Osteocyte (in vitro differentiated cells): ENCODE results near the gene FARS2. TPM values are rescaled to one million over a fixed set of nuclear protein-coding genes. Genes with fewer than 3 reads are reported as not detected.

Source experiments
- DNase-seq: peaks from one replicate; pipeline ENCODE4 v3.0.0; 2021; ENCODE audit warnings: mixed read lengths; ENCODE audit not compliant: unreplicated experiment; ENCODE audit errors: extremely low spot score
- H3K27ac Mint-ChIP-seq: one replicate; pipeline ENCODE4 v1.8.0; 2021; ENCODE audit warnings: mild to moderate bottlenecking, mixed read lengths; ENCODE audit not compliant: unreplicated experiment
- H3K27me3 Mint-ChIP-seq: one replicate; pipeline ENCODE4 v1.8.0; 2021; ENCODE audit warnings: mixed read lengths; ENCODE audit not compliant: unreplicated experiment
- H3K36me3 Mint-ChIP-seq: one replicate; pipeline ENCODE4 v1.8.0; 2021; ENCODE audit warnings: mixed read lengths; ENCODE audit not compliant: unreplicated experiment
- H3K4me1 Mint-ChIP-seq: one replicate; pipeline ENCODE4 v1.8.0; 2021; ENCODE audit warnings: mixed read lengths; ENCODE audit not compliant: unreplicated experiment
- H3K4me3 Mint-ChIP-seq: one replicate; pipeline ENCODE4 v1.8.0; 2021; ENCODE audit warnings: mild to moderate bottlenecking, moderate library complexity, mixed read lengths; ENCODE audit not compliant: unreplicated experiment
- H3K9me3 Mint-ChIP-seq: one replicate; pipeline ENCODE4 v1.8.0; 2021; ENCODE audit warnings: mixed read lengths; ENCODE audit not compliant: unreplicated experiment
- total RNA-seq: library from RNA; stranded (reverse); gene quantifications from 2 replicates; pipeline ENCODE4 v1.2.1, GENCODE V29; 2021
- TF ChIP-seq, protein P1 (sequence below): fragments of 200-600 bp; sonication (generic); IDR thresholded peaks from 2 replicates; pipeline ENCODE4 v1.5.0; 2021; ENCODE audit warnings: antibody characterized with exemption, mild to moderate bottlenecking, moderate library complexity

The FARS2 gene
- total RNA-seq, 1 donor from 2014 or later, result 17.4 TPM

DNA sequence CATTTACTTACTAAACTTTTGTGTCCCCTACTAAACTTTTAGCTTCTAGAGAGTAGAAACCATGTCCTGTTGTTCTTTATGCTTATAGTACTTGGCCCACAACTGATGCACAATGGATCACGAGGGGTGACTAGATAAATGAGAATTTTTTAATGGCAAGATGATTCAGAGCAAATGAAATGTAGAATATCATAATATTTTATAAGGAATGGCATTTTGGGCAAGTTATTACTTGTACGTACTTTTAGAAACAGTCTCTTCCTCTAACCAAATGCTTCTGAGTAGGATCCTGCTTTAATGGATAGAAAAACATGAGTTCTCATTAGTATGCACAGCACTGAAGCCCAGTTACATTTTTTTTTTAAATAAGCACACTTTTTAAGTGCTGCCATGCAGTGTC, 409.1 kb downstream of the FARS2 start:
- no peaks in the 10 kb centered on the region for H3K9me3 Mint-ChIP-seq
- H3K36me3 Mint-ChIP-seq, result no peaks in the 10 kb centered on the region
- no peaks in the 10 kb centered on the region for H3K27me3 Mint-ChIP-seq
- no peak overlapping the region for H3K27ac Mint-ChIP-seq
- peaks cover 33% of the 10 kb centered on the region for H3K4me1 Mint-ChIP-seq
- no peak for DNase-seq
- TF ChIP-seq, protein P1, sequence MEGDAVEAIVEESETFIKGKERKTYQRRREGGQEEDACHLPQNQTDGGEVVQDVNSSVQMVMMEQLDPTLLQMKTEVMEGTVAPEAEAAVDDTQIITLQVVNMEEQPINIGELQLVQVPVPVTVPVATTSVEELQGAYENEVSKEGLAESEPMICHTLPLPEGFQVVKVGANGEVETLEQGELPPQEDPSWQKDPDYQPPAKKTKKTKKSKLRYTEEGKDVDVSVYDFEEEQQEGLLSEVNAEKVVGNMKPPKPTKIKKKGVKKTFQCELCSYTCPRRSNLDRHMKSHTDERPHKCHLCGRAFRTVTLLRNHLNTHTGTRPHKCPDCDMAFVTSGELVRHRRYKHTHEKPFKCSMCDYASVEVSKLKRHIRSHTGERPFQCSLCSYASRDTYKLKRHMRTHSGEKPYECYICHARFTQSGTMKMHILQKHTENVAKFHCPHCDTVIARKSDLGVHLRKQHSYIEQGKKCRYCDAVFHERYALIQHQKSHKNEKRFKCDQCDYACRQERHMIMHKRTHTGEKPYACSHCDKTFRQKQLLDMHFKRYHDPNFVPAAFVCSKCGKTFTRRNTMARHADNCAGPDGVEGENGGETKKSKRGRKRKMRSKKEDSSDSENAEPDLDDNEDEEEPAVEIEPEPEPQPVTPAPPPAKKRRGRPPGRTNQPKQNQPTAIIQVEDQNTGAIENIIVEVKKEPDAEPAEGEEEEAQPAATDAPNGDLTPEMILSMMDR, result no peak
- H3K4me3 Mint-ChIP-seq, result no peak overlapping the region

- Mint-ChIP-seq H3K27me3 (no peaks in the 10 kb centered on the region), H3K4me3 (no peak overlapping the region), H3K4me1 (peaks cover 33% of the 10 kb centered on the region), H3K9me3 (no peaks in the 10 kb centered on the region), H3K27ac (peak overlapping the region; percentile 8), H3K36me3 (no peaks in the 10 kb centered on the region)
- TF ChIP-seq, protein P1, result no peak
- DNase-seq, result no peak
These were observed 409.7 kb downstream of the FARS2 start for GRCh38 chr6:5670811-5671561.

DNA sequence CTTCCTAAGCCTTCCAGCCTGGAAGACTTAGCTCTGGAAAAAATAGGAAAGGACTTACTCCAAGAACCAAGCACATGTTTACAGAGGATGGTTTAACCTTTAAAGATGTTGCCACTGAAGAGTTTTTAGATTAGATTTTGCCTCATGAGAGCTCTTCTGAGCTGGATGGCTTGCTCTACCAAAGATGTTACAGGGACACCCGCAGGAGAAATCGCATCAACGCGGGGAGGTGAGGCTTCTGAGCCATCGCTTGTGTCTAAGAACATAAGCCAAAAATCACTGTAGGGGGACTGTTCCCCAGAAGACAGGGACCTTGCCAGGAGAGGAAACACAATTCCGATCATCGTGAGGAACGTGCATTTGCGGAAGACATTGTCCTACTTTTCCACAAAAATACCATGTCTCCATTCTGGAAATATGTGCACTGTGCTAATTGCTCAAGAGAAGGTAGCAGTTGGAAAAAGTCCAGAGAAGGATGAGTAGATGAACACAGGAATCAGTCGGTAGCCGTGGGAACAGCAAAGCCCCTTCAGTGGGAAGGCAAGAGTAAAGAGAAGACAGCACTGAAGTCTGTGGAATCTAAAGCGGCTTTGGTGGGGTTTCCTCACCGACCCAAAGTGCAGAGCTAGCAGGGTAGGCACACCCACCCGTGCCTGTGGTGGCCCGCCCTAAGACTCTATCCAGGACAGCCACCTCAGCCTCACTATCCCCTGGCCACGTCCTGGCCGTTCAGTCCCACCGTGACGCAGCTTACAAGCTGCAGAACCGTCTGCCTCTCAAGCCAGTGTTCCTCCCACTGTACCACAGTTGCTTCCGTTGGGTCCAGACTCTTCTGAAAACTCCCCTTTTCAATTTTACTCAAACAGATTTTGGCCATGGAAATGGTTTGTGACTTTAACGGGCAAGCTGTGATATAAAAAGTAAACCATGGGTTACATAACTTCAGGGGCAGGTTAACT, 410.6 kb downstream of the FARS2 start:
- DNase-seq, result no peak
- TF ChIP-seq, protein P1, result no peak
- no peaks in the 10 kb centered on the region for H3K36me3 Mint-ChIP-seq
- no peaks in the 10 kb centered on the region for H3K27me3 Mint-ChIP-seq
- H3K9me3 Mint-ChIP-seq, result no peaks in the 10 kb centered on the region
- peak overlapping the region; percentile 74 for H3K27ac Mint-ChIP-seq
- peaks cover 36% of the 10 kb centered on the region for H3K4me1 Mint-ChIP-seq
- no peak overlapping the region for H3K4me3 Mint-ChIP-seq

- TF ChIP-seq, protein P1, result no peak
- H3K27ac Mint-ChIP-seq, result peak overlapping the region; percentile 74
- H3K9me3 Mint-ChIP-seq, result no peaks in the 10 kb centered on the region
- H3K36me3 Mint-ChIP-seq, result no peaks in the 10 kb centered on the region
- H3K4me1 Mint-ChIP-seq, result peaks cover 40% of the 10 kb centered on the region
- no peak overlapping the region for H3K4me3 Mint-ChIP-seq
- DNase-seq, result no peak
- no peaks in the 10 kb centered on the region for H3K27me3 Mint-ChIP-seq
These were observed 411.3 kb downstream of the FARS2 start for GRCh38 chr6:5672581-5673011.
